ENCODE data around the gene PICALM. TPM values are rescaled to one million over a fixed set of nuclear protein-coding genes. Genes with fewer than 3 reads are reported as not detected.

The PICALM gene, protein sequence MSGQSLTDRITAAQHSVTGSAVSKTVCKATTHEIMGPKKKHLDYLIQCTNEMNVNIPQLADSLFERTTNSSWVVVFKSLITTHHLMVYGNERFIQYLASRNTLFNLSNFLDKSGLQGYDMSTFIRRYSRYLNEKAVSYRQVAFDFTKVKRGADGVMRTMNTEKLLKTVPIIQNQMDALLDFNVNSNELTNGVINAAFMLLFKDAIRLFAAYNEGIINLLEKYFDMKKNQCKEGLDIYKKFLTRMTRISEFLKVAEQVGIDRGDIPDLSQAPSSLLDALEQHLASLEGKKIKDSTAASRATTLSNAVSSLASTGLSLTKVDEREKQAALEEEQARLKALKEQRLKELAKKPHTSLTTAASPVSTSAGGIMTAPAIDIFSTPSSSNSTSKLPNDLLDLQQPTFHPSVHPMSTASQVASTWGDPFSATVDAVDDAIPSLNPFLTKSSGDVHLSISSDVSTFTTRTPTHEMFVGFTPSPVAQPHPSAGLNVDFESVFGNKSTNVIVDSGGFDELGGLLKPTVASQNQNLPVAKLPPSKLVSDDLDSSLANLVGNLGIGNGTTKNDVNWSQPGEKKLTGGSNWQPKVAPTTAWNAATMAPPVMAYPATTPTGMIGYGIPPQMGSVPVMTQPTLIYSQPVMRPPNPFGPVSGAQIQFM
- total RNA-seq (2022; extraction: Qiagen RNA extraction): 67.0 to 86.9 TPM (median 79.9 TPM) in 5 replicates

DNA sequence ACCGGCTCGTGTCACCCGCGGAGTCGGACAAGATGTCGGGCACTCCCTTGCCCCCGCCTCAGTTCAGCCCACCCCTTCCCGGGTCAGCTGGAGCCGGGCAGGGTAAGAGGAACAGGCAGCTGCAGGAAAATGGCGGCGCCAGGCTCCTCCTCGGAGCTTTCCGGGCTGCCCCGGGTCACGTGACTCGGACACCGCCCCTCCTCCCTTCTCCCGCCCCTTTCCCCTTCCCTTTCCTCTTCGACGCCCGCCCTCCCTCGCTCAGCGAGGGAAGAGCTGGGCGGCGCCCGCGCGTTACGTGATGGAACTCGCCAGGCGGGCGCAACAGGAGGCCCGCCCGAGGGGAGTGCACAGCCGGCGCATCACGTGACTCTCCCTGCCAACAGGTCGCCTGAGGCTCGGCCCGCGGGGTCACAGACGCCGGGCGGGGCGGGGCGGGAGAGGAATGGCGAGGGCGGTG lies at the start of gene PICALM:
TSS of gene PICALM (minus strand) at position 134 of the 457 bp plus-strand sequence. CDS start 304 bp downstream, outside the sequence.

Other genes with a start within 250 kb of the PICALM start
- not detected in 5 replicates for gene CCDC83, start 213.7 kb downstream of the PICALM start, total RNA-seq (2022; extraction: Qiagen RNA extraction)
- 22.8 to 28.5 TPM (median 25.5 TPM) in 5 replicates for gene EED, start 175.7 kb upstream of the PICALM start, total RNA-seq (2022; extraction: Qiagen RNA extraction)
- gene HIKESHI, start 233.2 kb upstream of the PICALM start, total RNA-seq (2022; extraction: Qiagen RNA extraction): 36.0 to 39.1 TPM (median 37.2 TPM) in 5 replicates

All from A549 treated with Mapracorat at 1 μM for 4 hours (cell line).